ENCODE data around the gene FOSL2.
A peak's percentile ranks its signal among the peaks of the same experiment; 100 is the strongest.

FOSL2 gene

DNA sequence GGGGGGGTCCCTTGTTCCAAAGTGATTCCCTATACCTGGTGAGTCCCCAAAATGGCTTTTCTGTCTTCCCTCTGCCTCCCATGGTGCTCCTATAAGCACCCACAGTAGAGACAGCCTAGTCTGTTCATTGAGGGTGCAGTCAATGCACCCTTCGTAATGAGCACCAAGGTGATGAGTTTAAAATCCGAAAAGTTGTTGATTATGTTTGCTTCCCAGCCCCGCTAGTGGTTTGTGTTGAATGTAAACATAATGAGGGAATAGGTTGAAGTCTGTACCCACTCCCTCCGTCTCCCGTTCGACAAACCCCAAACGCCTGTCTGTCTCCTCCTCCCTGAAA, 2.3 kb downstream of the FOSL2 start:
- DNase-seq (ENCODE audit: low read depth), result no peak
- no peak for TF ChIP-seq CTCF (IDR thresholded peaks at IDR 0.05; ENCODE audit: insufficient read depth, low read depth, low read length, missing control alignments)

GRCh38 chr2:28395334-28396061, 2.8 kb downstream of the FOSL2 start:
- H3K4me3 ChIP-seq (ENCODE audit: low read length), result peak overlapping the region; percentile 63
- DNase-seq (ENCODE audit: low read depth), result peak; percentile 75
- no peak for TF ChIP-seq CTCF (IDR thresholded peaks at IDR 0.05; ENCODE audit: insufficient read depth, low read depth, low read length, missing control alignments)

More for the DNA sequence above, 2.3 kb downstream of the FOSL2 start:
- peak overlapping the region; percentile 63 for H3K4me3 ChIP-seq (ENCODE audit: low read length)

GRCh38 chr2:28397043-28397381, 4.4 kb downstream of the FOSL2 start:
- H3K4me3 ChIP-seq (ENCODE audit: low read length), result peak overlapping the region; percentile 63
- no peak for TF ChIP-seq CTCF (IDR thresholded peaks at IDR 0.05; ENCODE audit: insufficient read depth, low read depth, low read length, missing control alignments)

GRCh38 chr2:28398101-28398834, 5.6 kb downstream of the FOSL2 start:
- H3K4me3 ChIP-seq (ENCODE audit: low read length), result peak overlapping the region; percentile 63
- DNase-seq (ENCODE audit: low read depth), result peak; percentile 49

More at GRCh38 chr2:28397043-28397381, 4.4 kb downstream of the FOSL2 start:
- DNase-seq (ENCODE audit: low read depth), result no peak

GRCh38 chr2:28399289-28399688, 6.6 kb downstream of the FOSL2 start:
- no peak for TF ChIP-seq CTCF (IDR thresholded peaks at IDR 0.05; ENCODE audit: insufficient read depth, low read depth, low read length, missing control alignments)
- DNase-seq (ENCODE audit: low read depth), result no peak
- H3K4me3 ChIP-seq (ENCODE audit: low read length), result peak overlapping the region; percentile 63

More at GRCh38 chr2:28398101-28398834, 5.6 kb downstream of the FOSL2 start:
- no peak for TF ChIP-seq CTCF (IDR thresholded peaks at IDR 0.05; ENCODE audit: insufficient read depth, low read depth, low read length, missing control alignments)

- DNase-seq (ENCODE audit: low read depth), result no peak
- TF ChIP-seq CTCF (IDR thresholded peaks at IDR 0.05; ENCODE audit: insufficient read depth, low read depth, low read length, missing control alignments), result no peak
- H3K4me3 ChIP-seq (ENCODE audit: low read length), result peak overlapping the region; percentile 63
Observed at GRCh38 chr2:28399956-28400355, 7.3 kb downstream of the FOSL2 start.
